GM23338 (cell line): ENCODE results near the gene CNPY1. TPM values are rescaled to one million over a fixed set of nuclear protein-coding genes. Genes with fewer than 3 reads are reported as not detected.

Experiments used
- ATAC-seq: fragments of 200-7000 bp; cut with Tn5 transposase; 3 replicates; pipeline ENCODE4 v1.9.1; 2020
- DNase-seq: peaks from one replicate; pipeline ENCODE4 v3.0.0-alpha.2; 2015; ENCODE audit warnings: low spot score
- H2AFZ ChIP-seq: fragments of 200-600 bp; sonication (generic); 2 replicates; pipeline ENCODE4 v1.8.0; 2016; ENCODE audit warnings: antibody characterized with exemption, mild to moderate bottlenecking, moderate library complexity
- H3F3A ChIP-seq: fragments of 200-600 bp; sonication (generic); replicated peaks from 2 replicates; pipeline ENCODE4 v1.8.0; 2017; ENCODE audit warnings: antibody characterized with exemption, mixed run types, low read depth
- H3K27ac ChIP-seq: fragments of 200-600 bp; sonication (generic); 2 replicates; pipeline ENCODE4 v1.6.1; 2016; ENCODE audit warnings: low read depth
- H3K27me3 ChIP-seq: fragments of 200-600 bp; sonication (generic); 2 replicates; pipeline ENCODE4 v1.8.0; 2016; ENCODE audit warnings: mild to moderate bottlenecking, mixed run types, moderate library complexity; ENCODE audit not compliant: insufficient read depth
- H3K36me3 ChIP-seq: fragments of 200-600 bp; sonication (generic); 2 replicates; pipeline ENCODE4 v1.8.0; 2016; ENCODE audit warnings: mild to moderate bottlenecking; ENCODE audit not compliant: insufficient read depth
- H3K4me1 ChIP-seq: fragments of 200-600 bp; sonication (generic); 2 replicates; pipeline ENCODE4 v1.8.0; 2016; ENCODE audit warnings: mild to moderate bottlenecking, moderate library complexity; ENCODE audit not compliant: insufficient read depth
- H3K4me2 ChIP-seq: fragments of 200-600 bp; sonication (generic); 2 replicates; pipeline ENCODE4 v1.7.1; 2017; ENCODE audit warnings: mixed run types
- H3K4me3 ChIP-seq: fragments of 200-600 bp; sonication (generic); 2 replicates; pipeline ENCODE4 v1.6.1; 2016; ENCODE audit warnings: mixed run types
- H3K79me2 ChIP-seq: fragments of 200-600 bp; sonication (generic); replicated peaks from 2 replicates; pipeline ENCODE4 v1.8.0; 2017; ENCODE audit warnings: mild to moderate bottlenecking; ENCODE audit not compliant: insufficient read depth
- H3K9me2 ChIP-seq: fragments of 200-600 bp; sonication (generic); 2 replicates; pipeline ENCODE4 v1.8.0; 2017; ENCODE audit not compliant: insufficient read depth
- H4K20me1 ChIP-seq: fragments of 200-600 bp; sonication (generic); replicated peaks from 2 replicates; pipeline ENCODE4 v1.8.0; 2017; ENCODE audit warnings: mild to moderate bottlenecking; ENCODE audit not compliant: insufficient read depth
- H3K27ac Mint-ChIP-seq: 2 replicates; pipeline ENCODE4 v1.8.0; 2020; ENCODE audit warnings: inconsistent platforms, mild to moderate bottlenecking, moderate library complexity, mixed read lengths
- H3K27me3 Mint-ChIP-seq: 3 replicates; pipeline ENCODE4 v1.8.0; 2022; ENCODE audit warnings: low read depth, mild to moderate bottlenecking, moderate library complexity, mixed read lengths, inconsistent platforms; ENCODE audit not compliant: insufficient read depth, poor library complexity
- H3K36me3 Mint-ChIP-seq: 3 replicates; pipeline ENCODE4 v1.8.0; 2021; ENCODE audit warnings: low read depth, mild to moderate bottlenecking, inconsistent platforms, moderate library complexity, mixed read lengths
- H3K4me1 Mint-ChIP-seq: 3 replicates; pipeline ENCODE4 v1.8.0; 2020; ENCODE audit warnings: mild to moderate bottlenecking, inconsistent platforms, mixed read lengths
- H3K4me3 Mint-ChIP-seq: 3 replicates; pipeline ENCODE4 v1.8.0; 2021; ENCODE audit warnings: moderate library complexity, mild to moderate bottlenecking, inconsistent platforms, mixed read lengths
- H3K9me3 Mint-ChIP-seq: 3 replicates; pipeline ENCODE4 v1.8.0; 2020; ENCODE audit warnings: moderate library complexity, mild to moderate bottlenecking, inconsistent platforms, mixed read lengths
- CREB1 ChIP-seq: fragments of 250-450 bp; sonication (Bioruptor Pico); IDR thresholded peaks from 2 replicates; pipeline ENCODE4 v1.5.0; 2020; ENCODE audit warnings: low read depth, mild to moderate bottlenecking, moderate library complexity
- ETS1 ChIP-seq: IDR thresholded peaks from 2 replicates; pipeline ENCODE4 v1.6.1; 2016; ENCODE audit warnings: antibody characterized with exemption
- EZH2phosphoT487 ChIP-seq: fragments of 200-600 bp; sonication (generic); IDR thresholded peaks from one replicate; pipeline ENCODE4 v1.8.1; 2018; ENCODE audit warnings: antibody characterized with exemption; ENCODE audit not compliant: unreplicated experiment
- NANOG ChIP-seq: IDR thresholded peaks from 2 replicates; pipeline ENCODE4 v1.6.1; 2016; ENCODE audit warnings: antibody characterized with exemption, borderline replicate concordance
- POLR2AphosphoS5 ChIP-seq: IDR thresholded peaks from 2 replicates; pipeline ENCODE4 v1.6.1; 2016; ENCODE audit warnings: antibody characterized with exemption, low read depth
- STAT1 ChIP-seq: IDR thresholded peaks from one replicate; pipeline ENCODE4 v1.6.1; 2016; ENCODE audit warnings: antibody characterized with exemption; ENCODE audit not compliant: unreplicated experiment
- ZNF114 ChIP-seq: fragments of 250-450 bp; sonication (Bioruptor Pico); IDR thresholded peaks from 2 replicates; pipeline ENCODE4 v1.5.0; 2020; ENCODE audit warnings: mild to moderate bottlenecking, moderate library complexity
- ZNF331 ChIP-seq: fragments of 250-450 bp; sonication (Bioruptor Pico); IDR thresholded peaks from 2 replicates; pipeline ENCODE4 v1.5.0; 2020; ENCODE audit warnings: low read depth, mild to moderate bottlenecking, moderate library complexity
- polyA plus RNA-seq: library from polyadenylated mRNA; unstranded; fragments of >200 nt; fragmentation: Nextera tagmentation; extraction: Ambion mirVana; gene quantifications from 2 replicates; pipeline ENCODE4 v1.2.1, GENCODE V29; 2016
- total RNA-seq: library from RNA; depleted of rRNA; stranded (reverse); fragments of >200 nt; shearing (Covaris generic); gene quantifications from 2 replicates; pipeline ENCODE4 v1.2.3, GENCODE V29; 2014
- TF ChIP-seq, protein P1 (sequence below): fragments of 250-450 bp; sonication (Bioruptor Pico); IDR thresholded peaks from 2 replicates; pipeline ENCODE4 v1.5.0; 2020; ENCODE audit warnings: mild to moderate bottlenecking, moderate library complexity
- TF ChIP-seq, protein P2 (sequence below): IDR thresholded peaks from one replicate; pipeline ENCODE4 v1.6.1; 2018; ENCODE audit warnings: antibody characterized with exemption; ENCODE audit not compliant: unreplicated experiment

Gene CNPY1
- total and polyA plus RNA-seq, 2 experiments from 2014 or later, result not detected

DNA sequence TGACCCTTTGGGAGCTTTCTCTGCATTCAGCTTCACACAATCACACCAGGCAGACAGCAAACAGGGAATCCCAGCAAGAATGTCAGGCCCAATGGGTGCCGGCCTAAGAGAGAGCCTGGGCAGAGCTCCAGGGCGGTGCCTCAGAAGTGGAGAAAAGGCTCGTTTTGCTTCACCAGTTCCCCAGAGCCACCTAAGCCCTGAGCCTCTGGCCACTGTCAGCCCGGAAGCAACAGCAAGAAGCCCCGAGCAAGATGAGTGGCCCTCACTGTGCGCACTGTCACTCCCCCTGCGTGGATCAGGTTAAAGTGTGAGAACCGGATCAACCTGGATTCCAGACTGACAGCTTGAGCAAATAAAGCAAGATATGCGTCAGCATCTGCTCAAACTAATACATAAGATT lies 14.7 kb downstream of the CNPY1 start (continued):
- TF ChIP-seq, protein P1, sequence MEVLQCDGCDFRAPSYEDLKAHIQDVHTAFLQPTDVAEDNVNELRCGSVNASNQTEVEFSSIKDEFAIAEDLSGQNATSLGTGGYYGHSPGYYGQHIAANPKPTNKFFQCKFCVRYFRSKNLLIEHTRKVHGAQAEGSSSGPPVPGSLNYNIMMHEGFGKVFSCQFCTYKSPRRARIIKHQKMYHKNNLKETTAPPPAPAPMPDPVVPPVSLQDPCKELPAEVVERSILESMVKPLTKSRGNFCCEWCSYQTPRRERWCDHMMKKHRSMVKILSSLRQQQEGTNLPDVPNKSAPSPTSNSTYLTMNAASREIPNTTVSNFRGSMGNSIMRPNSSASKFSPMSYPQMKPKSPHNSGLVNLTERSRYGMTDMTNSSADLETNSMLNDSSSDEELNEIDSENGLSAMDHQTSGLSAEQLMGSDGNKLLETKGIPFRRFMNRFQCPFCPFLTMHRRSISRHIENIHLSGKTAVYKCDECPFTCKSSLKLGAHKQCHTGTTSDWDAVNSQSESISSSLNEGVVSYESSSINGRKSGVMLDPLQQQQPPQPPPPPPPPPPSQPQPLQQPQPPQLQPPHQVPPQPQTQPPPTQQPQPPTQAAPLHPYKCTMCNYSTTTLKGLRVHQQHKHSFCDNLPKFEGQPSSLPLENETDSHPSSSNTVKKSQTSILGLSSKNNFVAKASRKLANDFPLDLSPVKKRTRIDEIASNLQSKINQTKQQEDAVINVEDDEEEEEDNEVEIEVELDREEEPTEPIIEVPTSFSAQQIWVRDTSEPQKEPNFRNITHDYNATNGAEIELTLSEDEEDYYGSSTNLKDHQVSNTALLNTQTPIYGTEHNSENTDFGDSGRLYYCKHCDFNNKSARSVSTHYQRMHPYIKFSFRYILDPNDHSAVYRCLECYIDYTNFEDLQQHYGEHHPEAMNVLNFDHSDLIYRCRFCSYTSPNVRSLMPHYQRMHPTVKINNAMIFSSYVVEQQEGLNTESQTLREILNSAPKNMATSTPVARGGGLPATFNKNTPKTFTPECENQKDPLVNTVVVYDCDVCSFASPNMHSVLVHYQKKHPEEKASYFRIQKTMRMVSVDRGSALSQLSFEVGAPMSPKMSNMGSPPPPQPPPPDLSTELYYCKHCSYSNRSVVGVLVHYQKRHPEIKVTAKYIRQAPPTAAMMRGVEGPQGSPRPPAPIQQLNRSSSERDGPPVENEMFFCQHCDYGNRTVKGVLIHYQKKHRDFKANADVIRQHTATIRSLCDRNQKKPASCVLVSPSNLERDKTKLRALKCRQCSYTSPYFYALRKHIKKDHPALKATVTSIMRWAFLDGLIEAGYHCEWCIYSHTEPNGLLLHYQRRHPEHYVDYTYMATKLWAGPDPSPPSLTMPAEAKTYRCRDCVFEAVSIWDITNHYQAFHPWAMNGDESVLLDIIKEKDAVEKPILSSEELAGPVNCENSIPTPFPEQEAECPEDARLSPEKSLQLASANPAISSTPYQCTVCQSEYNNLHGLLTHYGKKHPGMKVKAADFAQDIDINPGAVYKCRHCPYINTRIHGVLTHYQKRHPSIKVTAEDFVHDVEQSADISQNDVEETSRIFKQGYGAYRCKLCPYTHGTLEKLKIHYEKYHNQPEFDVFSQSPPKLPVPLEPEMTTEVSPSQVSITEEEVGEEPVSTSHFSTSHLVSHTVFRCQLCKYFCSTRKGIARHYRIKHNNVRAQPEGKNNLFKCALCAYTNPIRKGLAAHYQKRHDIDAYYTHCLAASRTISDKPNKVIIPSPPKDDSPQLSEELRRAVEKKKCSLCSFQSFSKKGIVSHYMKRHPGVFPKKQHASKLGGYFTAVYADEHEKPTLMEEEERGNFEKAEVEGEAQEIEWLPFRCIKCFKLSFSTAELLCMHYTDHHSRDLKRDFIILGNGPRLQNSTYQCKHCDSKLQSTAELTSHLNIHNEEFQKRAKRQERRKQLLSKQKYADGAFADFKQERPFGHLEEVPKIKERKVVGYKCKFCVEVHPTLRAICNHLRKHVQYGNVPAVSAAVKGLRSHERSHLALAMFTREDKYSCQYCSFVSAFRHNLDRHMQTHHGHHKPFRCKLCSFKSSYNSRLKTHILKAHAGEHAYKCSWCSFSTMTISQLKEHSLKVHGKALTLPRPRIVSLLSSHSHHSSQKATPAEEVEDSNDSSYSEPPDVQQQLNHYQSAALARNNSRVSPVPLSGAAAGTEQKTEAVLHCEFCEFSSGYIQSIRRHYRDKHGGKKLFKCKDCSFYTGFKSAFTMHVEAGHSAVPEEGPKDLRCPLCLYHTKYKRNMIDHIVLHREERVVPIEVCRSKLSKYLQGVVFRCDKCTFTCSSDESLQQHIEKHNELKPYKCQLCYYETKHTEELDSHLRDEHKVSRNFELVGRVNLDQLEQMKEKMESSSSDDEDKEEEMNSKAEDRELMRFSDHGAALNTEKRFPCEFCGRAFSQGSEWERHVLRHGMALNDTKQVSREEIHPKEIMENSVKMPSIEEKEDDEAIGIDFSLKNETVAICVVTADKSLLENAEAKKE (CRISPR knock-in tag), result no peak
- TF ChIP-seq CREB1 (CRISPR knock-in tag) (no peak), ZNF114 (CRISPR knock-in tag) (no peak)
- TF ChIP-seq, protein P2, sequence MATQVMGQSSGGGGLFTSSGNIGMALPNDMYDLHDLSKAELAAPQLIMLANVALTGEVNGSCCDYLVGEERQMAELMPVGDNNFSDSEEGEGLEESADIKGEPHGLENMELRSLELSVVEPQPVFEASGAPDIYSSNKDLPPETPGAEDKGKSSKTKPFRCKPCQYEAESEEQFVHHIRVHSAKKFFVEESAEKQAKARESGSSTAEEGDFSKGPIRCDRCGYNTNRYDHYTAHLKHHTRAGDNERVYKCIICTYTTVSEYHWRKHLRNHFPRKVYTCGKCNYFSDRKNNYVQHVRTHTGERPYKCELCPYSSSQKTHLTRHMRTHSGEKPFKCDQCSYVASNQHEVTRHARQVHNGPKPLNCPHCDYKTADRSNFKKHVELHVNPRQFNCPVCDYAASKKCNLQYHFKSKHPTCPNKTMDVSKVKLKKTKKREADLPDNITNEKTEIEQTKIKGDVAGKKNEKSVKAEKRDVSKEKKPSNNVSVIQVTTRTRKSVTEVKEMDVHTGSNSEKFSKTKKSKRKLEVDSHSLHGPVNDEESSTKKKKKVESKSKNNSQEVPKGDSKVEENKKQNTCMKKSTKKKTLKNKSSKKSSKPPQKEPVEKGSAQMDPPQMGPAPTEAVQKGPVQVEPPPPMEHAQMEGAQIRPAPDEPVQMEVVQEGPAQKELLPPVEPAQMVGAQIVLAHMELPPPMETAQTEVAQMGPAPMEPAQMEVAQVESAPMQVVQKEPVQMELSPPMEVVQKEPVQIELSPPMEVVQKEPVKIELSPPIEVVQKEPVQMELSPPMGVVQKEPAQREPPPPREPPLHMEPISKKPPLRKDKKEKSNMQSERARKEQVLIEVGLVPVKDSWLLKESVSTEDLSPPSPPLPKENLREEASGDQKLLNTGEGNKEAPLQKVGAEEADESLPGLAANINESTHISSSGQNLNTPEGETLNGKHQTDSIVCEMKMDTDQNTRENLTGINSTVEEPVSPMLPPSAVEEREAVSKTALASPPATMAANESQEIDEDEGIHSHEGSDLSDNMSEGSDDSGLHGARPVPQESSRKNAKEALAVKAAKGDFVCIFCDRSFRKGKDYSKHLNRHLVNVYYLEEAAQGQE, result no peak

GRCh38 chr7:155530601-155531000 lies 15.8 kb downstream of the CNPY1 start:
- Mint-ChIP-seq H3K27ac (no peak overlapping the region), H3K9me3 (peaks cover 5% of the 10 kb centered on the region), H3K27me3 (peaks cover 76% of the 10 kb centered on the region), H3K4me3 (no peak overlapping the region), H3K36me3 (no peaks in the 10 kb centered on the region), H3K4me1 (peaks cover 14% of the 10 kb centered on the region)
- Histone ChIP-seq H3K4me3 (no peak overlapping the region), H3K9me2 (no peaks in the 10 kb centered on the region), H3F3A (no peaks in the 10 kb centered on the region), H3K79me2 (no peaks in the 10 kb centered on the region), H3K4me2 (no peak overlapping the region), H4K20me1 (peaks cover 3% of the 10 kb centered on the region; the same call in 1 of the 2 replicates), H2AFZ (no peak overlapping the region), H3K4me1 (peaks cover 6% of the 10 kb centered on the region; the same call in 1 of the 2 replicates), H3K27me3 (peaks cover 60% of the 10 kb centered on the region), H3K36me3 (no peaks in the 10 kb centered on the region), H3K27ac (no peak overlapping the region)
- no peak for DNase-seq
- no peak for ATAC-seq
- TF ChIP-seq, protein P2, result no peak
- no peak for TF ChIP-seq ETS1
- TF ChIP-seq ZNF114 (CRISPR knock-in tag), result no peak
- TF ChIP-seq STAT1, result no peak
- TF ChIP-seq ZNF331, result no peak
- no peak for TF ChIP-seq NANOG
- no peak for TF ChIP-seq EZH2phosphoT487
- TF ChIP-seq POLR2AphosphoS5, result no peak
